ENCODE results near the gene OR2A5.

The OR2A5 gene

DNA sequence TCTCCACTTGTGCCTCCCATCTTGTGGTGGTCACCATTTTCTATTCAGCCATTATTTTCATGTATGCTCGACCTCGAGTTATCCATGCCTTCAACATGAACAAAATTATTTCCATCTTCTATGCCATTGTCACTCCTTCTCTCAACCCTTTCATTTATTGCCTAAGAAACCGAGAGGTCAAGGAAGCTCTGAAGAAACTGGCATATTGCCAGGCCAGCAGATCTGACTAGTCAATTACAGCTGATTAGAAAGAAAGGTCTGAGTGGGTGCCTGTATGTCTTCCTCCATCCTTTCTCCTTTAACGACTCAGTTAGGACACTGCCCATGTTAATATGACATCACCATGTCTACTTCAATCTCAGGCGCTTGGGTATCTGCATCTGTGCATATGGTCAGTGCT lies 44.0 kb upstream of the OR2A5 start:
- Histone ChIP-seq H3K9me3 (ENCODE audit: insufficient read depth, low read depth, low read length) (peaks cover 5% of the 10 kb centered on the region; the same call in 1 of the 2 replicates), H3K4me1 (ENCODE audit: insufficient read depth, low read length, poor library complexity, severe bottlenecking) (no peaks in the 10 kb centered on the region), H4K20me1 (ENCODE audit: insufficient read depth, low read length, poor library complexity, severe bottlenecking) (no peaks in the 10 kb centered on the region), H3K4me3 (ENCODE audit: low read length, poor library complexity, severe bottlenecking) (no peak overlapping the region), H2AFZ (ENCODE audit: low read length) (no peak overlapping the region), H3K36me3 (ENCODE audit: insufficient read depth, low read length) (no peaks in the 10 kb centered on the region), H3K79me2 (ENCODE audit: insufficient read depth, low read length) (no peaks in the 10 kb centered on the region), H3K9ac (ENCODE audit: low read depth, low read length, poor library complexity, severe bottlenecking) (no peak overlapping the region), H3F3A (ENCODE audit: low read depth) (no peaks in the 10 kb centered on the region), H3K4me2 (ENCODE audit: low read depth, low read length, poor library complexity, severe bottlenecking) (no peak overlapping the region), H3K27me3 (ENCODE audit: insufficient read depth, low read length, poor library complexity, severe bottlenecking) (no peaks in the 10 kb centered on the region), H3K9me2 (replicated peaks; ENCODE audit: low read depth, low read length) (no peaks in the 10 kb centered on the region)
- no peak for TF ChIP-seq EZH2phosphoT487 (IDR thresholded peaks at IDR 0.05; ENCODE audit: borderline replicate concordance)
- TF ChIP-seq, protein P1, sequence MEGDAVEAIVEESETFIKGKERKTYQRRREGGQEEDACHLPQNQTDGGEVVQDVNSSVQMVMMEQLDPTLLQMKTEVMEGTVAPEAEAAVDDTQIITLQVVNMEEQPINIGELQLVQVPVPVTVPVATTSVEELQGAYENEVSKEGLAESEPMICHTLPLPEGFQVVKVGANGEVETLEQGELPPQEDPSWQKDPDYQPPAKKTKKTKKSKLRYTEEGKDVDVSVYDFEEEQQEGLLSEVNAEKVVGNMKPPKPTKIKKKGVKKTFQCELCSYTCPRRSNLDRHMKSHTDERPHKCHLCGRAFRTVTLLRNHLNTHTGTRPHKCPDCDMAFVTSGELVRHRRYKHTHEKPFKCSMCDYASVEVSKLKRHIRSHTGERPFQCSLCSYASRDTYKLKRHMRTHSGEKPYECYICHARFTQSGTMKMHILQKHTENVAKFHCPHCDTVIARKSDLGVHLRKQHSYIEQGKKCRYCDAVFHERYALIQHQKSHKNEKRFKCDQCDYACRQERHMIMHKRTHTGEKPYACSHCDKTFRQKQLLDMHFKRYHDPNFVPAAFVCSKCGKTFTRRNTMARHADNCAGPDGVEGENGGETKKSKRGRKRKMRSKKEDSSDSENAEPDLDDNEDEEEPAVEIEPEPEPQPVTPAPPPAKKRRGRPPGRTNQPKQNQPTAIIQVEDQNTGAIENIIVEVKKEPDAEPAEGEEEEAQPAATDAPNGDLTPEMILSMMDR (conservative IDR thresholded peaks at IDR 0.05; ENCODE audit: low read length): no peak

DNA sequence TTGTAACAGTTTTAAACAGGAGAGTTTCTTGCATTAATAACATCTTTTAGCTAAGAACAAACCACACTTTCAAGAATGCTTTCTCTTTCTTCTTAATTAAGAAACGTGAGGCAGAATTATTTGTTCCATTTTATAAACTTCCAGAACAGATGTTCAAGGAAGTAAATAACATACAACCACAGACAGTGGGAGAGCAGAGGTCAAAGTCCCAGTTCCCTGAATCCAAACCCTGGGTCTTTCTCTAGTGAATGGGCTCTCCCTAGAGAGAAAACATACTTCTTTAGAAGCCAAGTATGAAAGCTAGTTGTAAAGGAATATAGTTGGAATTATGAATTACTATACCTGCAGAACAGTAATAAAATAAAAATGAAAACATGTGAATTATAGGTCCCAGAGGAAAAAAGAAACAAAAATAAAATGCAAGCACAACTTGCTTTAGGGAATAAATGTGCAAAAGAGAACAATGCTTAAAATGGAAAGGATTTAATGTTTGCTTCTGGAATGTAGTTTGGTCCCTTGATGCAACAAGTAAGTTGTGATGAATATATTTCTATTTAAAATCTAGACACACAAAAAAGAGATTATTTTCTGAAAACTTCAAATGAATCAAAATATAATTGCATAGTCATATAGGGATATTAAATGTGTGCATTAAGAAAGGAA lies 42.6 kb upstream of the OR2A5 start:
- no peaks in the 10 kb centered on the region for H3K27me3 ChIP-seq (ENCODE audit: insufficient read depth, low read length, poor library complexity, severe bottlenecking)

DNA sequence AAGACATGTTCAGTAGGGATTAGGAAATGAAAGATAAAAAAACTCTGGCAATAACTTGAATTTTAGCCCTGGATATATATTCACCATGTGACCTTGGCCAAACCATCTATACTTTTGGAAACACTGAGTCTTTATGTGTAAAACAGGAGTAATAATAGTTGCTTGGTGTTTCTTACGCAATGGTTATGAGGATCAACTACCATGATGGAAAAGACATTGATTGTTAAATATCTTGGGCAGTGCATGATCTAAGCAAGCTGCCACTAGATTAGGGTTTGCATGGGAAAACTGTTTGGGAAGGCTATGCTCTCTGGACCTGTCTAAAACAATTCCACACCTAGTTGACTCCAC lies 42.1 kb upstream of the OR2A5 start:
- Histone ChIP-seq H3K36me3 (ENCODE audit: insufficient read depth, low read length) (no peaks in the 10 kb centered on the region), H3K27me3 (ENCODE audit: insufficient read depth, low read length, poor library complexity, severe bottlenecking) (no peaks in the 10 kb centered on the region), H3K9ac (ENCODE audit: low read depth, low read length, poor library complexity, severe bottlenecking) (no peak overlapping the region), H3F3A (ENCODE audit: low read depth) (no peaks in the 10 kb centered on the region), H4K20me1 (ENCODE audit: insufficient read depth, low read length, poor library complexity, severe bottlenecking) (no peaks in the 10 kb centered on the region), H2AFZ (ENCODE audit: low read length) (no peak overlapping the region), H3K79me2 (ENCODE audit: insufficient read depth, low read length) (no peaks in the 10 kb centered on the region), H3K4me3 (ENCODE audit: low read length, poor library complexity, severe bottlenecking) (no peak overlapping the region), H3K4me2 (ENCODE audit: low read depth, low read length, poor library complexity, severe bottlenecking) (no peak overlapping the region), H3K9me3 (ENCODE audit: insufficient read depth, low read depth, low read length) (peaks cover 5% of the 10 kb centered on the region; the same call in 1 of the 2 replicates), H3K4me1 (ENCODE audit: insufficient read depth, low read length, poor library complexity, severe bottlenecking) (no peaks in the 10 kb centered on the region), H3K9me2 (replicated peaks; ENCODE audit: low read depth, low read length) (no peaks in the 10 kb centered on the region)
- TF ChIP-seq, protein P1 (conservative IDR thresholded peaks at IDR 0.05; ENCODE audit: low read length): no peak
- no peak for TF ChIP-seq EZH2phosphoT487 (IDR thresholded peaks at IDR 0.05; ENCODE audit: borderline replicate concordance)

More for the DNA sequence above, 42.6 kb upstream of the OR2A5 start:
- Histone ChIP-seq H3F3A (ENCODE audit: low read depth) (no peaks in the 10 kb centered on the region), H3K4me3 (ENCODE audit: low read length, poor library complexity, severe bottlenecking) (no peak overlapping the region), H3K9me2 (replicated peaks; ENCODE audit: low read depth, low read length) (no peaks in the 10 kb centered on the region), H3K9me3 (ENCODE audit: insufficient read depth, low read depth, low read length) (peaks cover 5% of the 10 kb centered on the region; the same call in 1 of the 2 replicates), H3K79me2 (ENCODE audit: insufficient read depth, low read length) (no peaks in the 10 kb centered on the region), H3K9ac (ENCODE audit: low read depth, low read length, poor library complexity, severe bottlenecking) (no peak overlapping the region), H4K20me1 (ENCODE audit: insufficient read depth, low read length, poor library complexity, severe bottlenecking) (no peaks in the 10 kb centered on the region), H3K4me1 (ENCODE audit: insufficient read depth, low read length, poor library complexity, severe bottlenecking) (no peaks in the 10 kb centered on the region), H2AFZ (ENCODE audit: low read length) (no peak overlapping the region), H3K4me2 (ENCODE audit: low read depth, low read length, poor library complexity, severe bottlenecking) (no peak overlapping the region), H3K36me3 (ENCODE audit: insufficient read depth, low read length) (no peaks in the 10 kb centered on the region)
- no peak for TF ChIP-seq EZH2phosphoT487 (IDR thresholded peaks at IDR 0.05; ENCODE audit: borderline replicate concordance)
- TF ChIP-seq, protein P1 (conservative IDR thresholded peaks at IDR 0.05; ENCODE audit: low read length): no peak

Measured in Loucy (cell line).